Measurements from ENCODE around the gene HDDC2. TPM values are rescaled to one million over a fixed set of nuclear protein-coding genes. Genes with fewer than 3 reads are reported as not detected.

The HDDC2 gene
- total RNA-seq, 4 donors from 2014 or later = 66.9 to 85.3 (median 70.3) TPM

DNA sequence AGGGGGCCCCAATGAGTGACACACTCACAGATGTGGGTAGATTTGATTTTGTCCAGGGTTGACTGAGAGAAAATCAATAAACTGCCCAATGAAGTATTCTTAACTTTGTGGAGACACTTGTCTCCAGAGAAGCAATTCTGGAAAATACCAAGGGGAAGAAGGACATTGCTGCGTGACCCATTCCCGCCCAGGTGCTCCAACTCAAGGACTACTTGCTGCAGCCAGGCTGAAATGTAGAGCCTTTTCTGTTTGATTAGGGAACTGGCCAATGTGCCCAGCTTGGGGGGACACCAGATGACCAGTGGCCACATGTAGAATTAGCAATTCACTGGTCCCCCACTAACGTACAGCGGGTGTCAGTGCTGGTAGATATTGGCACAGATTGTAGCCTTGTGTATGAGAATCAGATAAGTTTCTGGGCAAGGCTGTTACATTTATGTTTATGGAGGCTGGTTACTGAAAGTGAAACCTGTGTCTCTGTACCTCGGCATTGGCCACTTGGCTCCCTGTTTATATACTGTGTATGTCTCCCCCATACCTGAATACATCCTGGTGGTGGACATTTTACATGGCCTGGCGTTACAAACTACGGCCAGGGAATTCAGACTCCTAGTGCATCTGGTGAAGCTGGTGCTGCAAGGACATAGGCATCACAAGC is 32.3 kb downstream of the HDDC2 start:
- TF ChIP-seq, protein P1, sequence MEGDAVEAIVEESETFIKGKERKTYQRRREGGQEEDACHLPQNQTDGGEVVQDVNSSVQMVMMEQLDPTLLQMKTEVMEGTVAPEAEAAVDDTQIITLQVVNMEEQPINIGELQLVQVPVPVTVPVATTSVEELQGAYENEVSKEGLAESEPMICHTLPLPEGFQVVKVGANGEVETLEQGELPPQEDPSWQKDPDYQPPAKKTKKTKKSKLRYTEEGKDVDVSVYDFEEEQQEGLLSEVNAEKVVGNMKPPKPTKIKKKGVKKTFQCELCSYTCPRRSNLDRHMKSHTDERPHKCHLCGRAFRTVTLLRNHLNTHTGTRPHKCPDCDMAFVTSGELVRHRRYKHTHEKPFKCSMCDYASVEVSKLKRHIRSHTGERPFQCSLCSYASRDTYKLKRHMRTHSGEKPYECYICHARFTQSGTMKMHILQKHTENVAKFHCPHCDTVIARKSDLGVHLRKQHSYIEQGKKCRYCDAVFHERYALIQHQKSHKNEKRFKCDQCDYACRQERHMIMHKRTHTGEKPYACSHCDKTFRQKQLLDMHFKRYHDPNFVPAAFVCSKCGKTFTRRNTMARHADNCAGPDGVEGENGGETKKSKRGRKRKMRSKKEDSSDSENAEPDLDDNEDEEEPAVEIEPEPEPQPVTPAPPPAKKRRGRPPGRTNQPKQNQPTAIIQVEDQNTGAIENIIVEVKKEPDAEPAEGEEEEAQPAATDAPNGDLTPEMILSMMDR (IDR thresholded peaks at IDR 0.05; ENCODE audit: low read depth) = no peak

DNA sequence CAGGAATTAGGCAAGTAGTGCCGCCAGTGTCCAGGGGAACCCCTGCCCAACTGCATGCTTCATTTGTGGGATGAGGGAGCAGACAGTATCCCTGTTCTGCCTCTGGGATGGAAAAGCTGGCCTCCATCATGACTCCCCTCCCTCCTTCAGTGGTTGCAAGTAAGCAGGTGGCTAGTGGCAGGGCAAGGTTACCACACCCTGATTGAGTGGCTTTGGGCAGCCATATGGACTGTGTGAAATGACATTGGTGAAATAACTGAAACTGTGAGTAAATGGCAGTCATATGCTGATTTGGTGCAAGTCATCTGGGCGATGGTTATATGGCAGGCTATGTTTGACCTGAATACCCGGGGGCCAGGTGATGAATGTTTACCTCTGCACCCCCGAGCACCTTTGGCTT is 33.0 kb downstream of the HDDC2 start:
- TF ChIP-seq, protein P1 (IDR thresholded peaks at IDR 0.05; ENCODE audit: low read depth) = no peak

DNA sequence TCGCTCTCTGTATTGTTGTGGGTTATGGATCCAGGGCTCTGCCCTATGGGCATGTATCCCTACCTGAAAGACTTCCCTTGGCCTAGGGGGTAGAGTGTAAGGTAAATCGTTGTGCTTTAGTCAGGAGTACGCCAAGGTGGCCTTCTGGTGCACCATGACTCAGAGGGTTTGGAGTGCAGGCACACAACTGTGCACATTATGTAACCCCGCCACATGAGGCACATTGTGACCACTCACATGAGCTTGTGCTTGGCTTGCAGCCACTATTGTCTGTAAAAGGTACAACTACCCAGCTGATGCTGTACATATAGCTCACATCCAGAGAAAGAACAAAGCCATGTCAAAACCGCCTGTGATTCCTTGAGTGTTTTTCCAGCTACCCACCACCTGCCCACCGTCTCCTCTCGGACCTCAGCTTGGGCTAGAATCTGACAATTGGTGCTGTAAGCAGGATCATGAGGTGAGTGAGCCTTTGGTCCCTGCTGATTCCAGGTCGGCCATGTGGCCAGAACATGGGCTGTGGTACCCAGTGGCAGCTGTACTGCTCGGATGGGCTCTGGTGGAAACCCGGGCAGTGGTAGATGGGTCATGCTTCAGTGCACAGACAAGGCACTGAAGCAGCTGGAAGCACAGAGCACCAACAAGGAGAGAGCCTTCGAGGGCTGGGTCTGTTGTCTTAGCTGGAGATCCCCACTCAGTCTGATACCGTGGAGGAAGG is 33.8 kb downstream of the HDDC2 start:
- TF ChIP-seq, protein P1 (IDR thresholded peaks at IDR 0.05; ENCODE audit: low read depth) = no peak

DNA sequence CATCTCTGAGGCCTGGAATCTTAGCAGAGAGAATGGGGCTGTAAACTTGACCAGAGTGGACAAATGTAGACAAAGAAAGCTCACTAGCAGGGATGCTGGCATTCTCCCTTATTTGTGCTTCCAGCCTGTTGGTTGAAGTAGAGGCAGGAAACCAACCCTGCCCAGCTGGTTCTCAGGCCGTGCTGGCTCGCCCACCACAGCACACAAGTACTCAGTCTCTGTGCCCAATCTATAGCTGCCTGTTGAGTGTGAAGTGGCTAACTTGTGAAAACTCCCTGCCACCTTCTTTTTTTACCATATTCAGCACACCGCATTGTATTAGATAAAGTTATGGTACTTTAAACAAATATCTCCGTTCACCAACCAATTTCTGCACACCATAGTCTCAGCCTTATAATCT is 37.3 kb downstream of the HDDC2 start:
- TF ChIP-seq, protein P1 (IDR thresholded peaks at IDR 0.05; ENCODE audit: low read depth) = no peak

DNA sequence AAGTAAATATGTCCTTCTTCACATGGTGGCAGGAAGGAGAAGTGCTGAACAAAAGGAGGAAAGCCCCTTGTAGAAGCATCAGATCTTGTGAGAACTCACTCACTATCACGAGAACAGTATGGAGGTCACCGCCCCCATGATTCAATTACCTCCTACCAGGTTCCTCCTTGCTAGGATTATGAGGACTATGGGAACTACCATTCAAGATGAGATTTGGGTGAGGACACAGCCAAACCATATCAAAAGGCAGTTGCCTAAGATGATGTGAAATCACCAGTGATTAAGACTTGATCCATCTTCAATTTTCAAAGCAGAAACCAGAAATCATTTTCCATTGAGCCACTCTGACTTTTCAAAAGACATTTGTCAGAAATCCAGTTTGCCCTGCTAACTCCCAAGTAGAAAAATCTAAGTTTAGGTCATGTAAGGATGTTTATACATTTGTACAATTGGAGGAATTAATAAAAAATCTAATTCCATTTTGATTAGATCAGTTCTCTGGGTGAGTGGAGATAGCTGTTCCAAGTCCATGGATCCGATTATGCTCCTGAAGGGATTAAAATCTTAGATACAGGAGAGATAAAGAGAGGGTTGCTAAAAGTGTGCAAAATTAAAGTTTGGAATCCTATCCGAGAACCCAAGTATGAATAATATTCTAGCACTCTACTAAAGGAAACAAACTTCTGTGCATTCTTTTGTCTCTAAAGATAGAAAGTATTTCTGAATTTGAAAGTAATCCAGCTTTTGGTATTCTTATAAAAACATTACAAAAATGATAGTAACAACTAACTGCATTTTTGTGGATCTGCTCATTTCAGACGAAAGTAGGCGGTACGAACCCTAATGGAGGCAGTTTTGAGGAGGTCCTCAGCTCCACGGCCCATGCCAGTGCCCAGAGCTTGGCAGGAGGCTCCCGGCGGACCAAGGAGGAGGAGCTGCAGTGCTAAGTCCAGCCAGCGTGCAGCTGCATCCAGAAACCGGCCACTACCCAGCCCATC is 39.5 kb downstream of the HDDC2 start:
- TF ChIP-seq, protein P1 (IDR thresholded peaks at IDR 0.05; ENCODE audit: low read depth) = no peak

DNA sequence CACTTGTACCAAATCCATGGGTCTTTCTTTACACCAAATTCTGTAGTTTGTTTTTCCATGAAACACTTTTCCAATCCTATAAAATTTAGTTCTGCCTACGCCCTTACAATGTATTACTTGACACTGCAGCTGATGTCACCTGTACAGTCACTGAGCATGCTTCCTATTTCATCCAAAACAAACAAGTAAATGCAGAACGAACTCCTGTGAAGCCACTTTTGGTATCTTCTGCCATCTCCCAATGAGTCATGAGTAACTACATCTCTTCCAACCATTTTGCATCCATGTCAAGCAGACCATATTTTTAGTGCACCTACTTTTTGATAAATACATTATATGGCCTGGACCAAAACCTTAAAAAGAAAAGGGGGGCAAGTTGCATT is 42.4 kb downstream of the HDDC2 start:
- TF ChIP-seq, protein P1 (IDR thresholded peaks at IDR 0.05; ENCODE audit: low read depth) = no peak

Measured in subcutaneous adipose tissue (tissue), 4 donors.